Measurements from ENCODE around the gene CNOT2. TPM values are rescaled to one million over a fixed set of nuclear protein-coding genes. Genes with fewer than 3 reads are reported as not detected.

The CNOT2 gene
- total RNA-seq, 1 experiment from 2014 or later, result 82.9 TPM

- Histone ChIP-seq H2BK120ac (ENCODE audit: low read depth, low read length, poor library complexity, severe bottlenecking) (no peak overlapping the region), H4K5ac (ENCODE audit: insufficient read length, low read depth, low read length) (no peak overlapping the region), H3K18ac (ENCODE audit: insufficient read length, low read depth, low read length) (no peak overlapping the region), H4K91ac (ENCODE audit: insufficient read length, low read depth, low read length) (no peak overlapping the region), H2AK5ac (ENCODE audit: insufficient read length, low read length) (no peak overlapping the region), H2BK12ac (ENCODE audit: insufficient read length, low read depth, low read length) (no peak overlapping the region), H3K4me1 (ENCODE audit: insufficient read depth, low read length) (no peaks in the 10 kb centered on the region), H3K79me2 (ENCODE audit: insufficient read depth, low read length) (no peaks in the 10 kb centered on the region), H3K4me2 (ENCODE audit: insufficient read depth, insufficient read length, low read length) (no peak overlapping the region), H3K23me2 (ENCODE audit: insufficient read length, low read depth, low read length, poor library complexity, severe bottlenecking) (no peaks in the 10 kb centered on the region), H2BK20ac (ENCODE audit: low read depth, low read length, poor library complexity, severe bottlenecking) (no peak overlapping the region), H3K9me3 (ENCODE audit: control insufficient read depth, low read depth, low read length) (no peaks in the 10 kb centered on the region), H2BK5ac (ENCODE audit: insufficient read length, low read length) (no peak overlapping the region), H2AFZ (ENCODE audit: low read length) (no peak overlapping the region), H3T11ph (ENCODE audit: low read length) (no peak overlapping the region), H4K20me1 (ENCODE audit: control insufficient read depth, insufficient read depth, insufficient read length) (no peaks in the 10 kb centered on the region), H3K9ac (ENCODE audit: extremely low read depth, insufficient read length, low read length) (no peak overlapping the region), H4K8ac (replicated peaks; ENCODE audit: insufficient read length, low read depth, low read length) (no peak overlapping the region), H3K27ac (ENCODE audit: insufficient read length, low read depth, low read length) (no peak overlapping the region), H3K14ac (ENCODE audit: insufficient read depth, low read length) (no peak overlapping the region), H2BK15ac (ENCODE audit: low read depth, low read length) (no peak overlapping the region), H3K27me3 (ENCODE audit: insufficient read depth, low read length) (no peaks in the 10 kb centered on the region), H3K23ac (ENCODE audit: insufficient read length, low read depth, low read length) (no peak overlapping the region), H3K4ac (ENCODE audit: low read depth, low read length) (no peak overlapping the region), H3K56ac (ENCODE audit: insufficient read length, low read depth, low read length) (no peak overlapping the region), H3K79me1 (ENCODE audit: insufficient read depth, low read depth, low read length, poor library complexity, severe bottlenecking) (no peaks in the 10 kb centered on the region)
- H3K4me3 Mint-ChIP-seq, result no peak overlapping the region
- no peaks in the 10 kb centered on the region; a peak in 2 of 5 replicates for H3K9me3 Mint-ChIP-seq
- no peaks in the 10 kb centered on the region for H3K36me3 Mint-ChIP-seq (ENCODE audit: insufficient read depth in 1 of 3, low read depth in 3 of 3)
- no peak overlapping the region for H3K27ac Mint-ChIP-seq
- H3K4me1 Mint-ChIP-seq, result peaks cover 6 to 8% of the 10 kb centered on the region in 2 experiments
- no peak for DNase-seq
- no peak for TF ChIP-seq CTCF (conservative IDR thresholded peaks at IDR 0.05)
- no peaks in the 10 kb centered on the region for H3K27me3 Mint-ChIP-seq (ENCODE audit: low read depth)
Measured at GRCh38 chr12:70194076-70194475, 49.2 kb upstream of the CNOT2 start.

Data from H9 (cell line).